ENCODE measurements around the gene LIME1. TPM values are rescaled to one million over a fixed set of nuclear protein-coding genes. Genes with fewer than 3 reads are reported as not detected.

The LIME1 gene
- total and polyA plus RNA-seq, 9 of the 15 experiments (the other 6 are each of a cell fraction or from before 2014, with no cell fraction given): 0.11 to 17.1 (median 2.8) TPM; not detected in 2

GRCh38 chr20:63741676-63742380 is 5.4 kb downstream of the LIME1 start:
- Histone ChIP-seq H3K9me1 (ENCODE audit: control insufficient read depth, insufficient read depth, low read length) (no peaks in the 10 kb centered on the region), H4K20me1 (replicated peaks; ENCODE audit: control insufficient read depth, insufficient read depth, low read length) (no peaks in the 10 kb centered on the region; the same call in 1 of the 2 replicates), H3K9ac (ENCODE audit: insufficient read depth in 1 of 2, low read depth in 2 of 2, low read length in 2 of 2) (peak overlapping the region; percentile 82 to 96), H3K4me3 (peak overlapping the region; percentile 66; the same call in 1 of the 2 replicates), H3K36me3 (ENCODE audit: control insufficient read depth, insufficient read depth, low read length) (peaks cover 36% of the 10 kb centered on the region; the same call in 1 of the 3 replicates), H2AFZ (ENCODE audit: low read depth, low read length) (no peak overlapping the region), H3K4me2 (ENCODE audit: insufficient read depth, low read length) (peak overlapping the region; percentile 84), H3K9me3 (replicated peaks; ENCODE audit: control insufficient read depth, insufficient read depth, low read depth, low read length) (no peaks in the 10 kb centered on the region), H3K27ac (ENCODE audit: extremely low read depth, low read depth, low read length) (peak overlapping the region; percentile 82; the same call in 2 of the 3 replicates), H3K4me1 (replicated peaks in 1 of 2; ENCODE audit: control insufficient read depth in 2 of 2, insufficient read depth in 2 of 2, low read length in 2 of 2) (peaks cover 11 to 78% of the 10 kb centered on the region in 2 experiments), H3K79me2 (ENCODE audit: control insufficient read depth, insufficient read depth, low read length) (peaks cover 16% of the 10 kb centered on the region), H3K27me3 (ENCODE audit: control insufficient read depth in 2 of 2, insufficient read depth in 2 of 2, low read length in 2 of 2) (no peaks in the 10 kb centered on the region)
- intact Hi-C loops (cut with micrococcal nuclease): no loop called here
- BruUV-seq (replicated peaks): no TSS peak
- in situ Hi-C loops (cut with MboI): no loop called here
- 88% methylated on average over 27 of the region's 30 CpGs for WGBS (ENCODE audit: insufficient coverage, low coverage, missing lambda C conversion rate)
- ATAC-seq (no peak), FAIRE-seq (no peak), DNase-seq (ENCODE audit: extremely low read depth in 1 of 4, low spot score in 3 of 4) (peak in 2 of 4 experiments; percentile 5 to 12)
- ChIA-PET CTCF (ENCODE audit: low intra/inter-chr PET ratio) (no interaction called here), POLR2A (interaction anchor here (0.5 to 2.0 kb wide), 12 partner anchors 9 to 205 kb away, joined by 3 to 7 read pairs (median 4); partner anchors contain the start of genes ARFRP1, TPD52L2 and ZGPAT)
- TF ChIP-seq ZBTB33 (CRISPR knock-in tag; IDR thresholded peaks at IDR 0.05) (peak; percentile 28; the same call in 1 of the 2 replicates), TEAD1 (CRISPR knock-in tag; IDR thresholded peaks at IDR 0.05) (no peak)
